Measurements from ENCODE around the gene CUL7.

CUL7 gene

GRCh38 chr6:43081043-43081442 lies 27.4 kb upstream of the CUL7 start:
- no peaks in the 10 kb centered on the region for H3K36me3 ChIP-seq (ENCODE audit: insufficient read depth, low read length)
- no peak overlapping the region for H3K9ac ChIP-seq (ENCODE audit: insufficient read length)
- H3K4me3 ChIP-seq = no peak overlapping the region
- no peak for TF ChIP-seq POLR2AphosphoS5 (IDR thresholded peaks at IDR 0.05; ENCODE audit: borderline replicate concordance, low read depth, low read length)
- DNase-seq (ENCODE audit: low read depth, low spot score) = no peak
- H3K9me3 ChIP-seq (ENCODE audit: low read depth, low read length) = no peaks in the 10 kb centered on the region
- no peak overlapping the region for H3K27ac ChIP-seq

- H3K4me3 ChIP-seq = no peak overlapping the region
- no peaks in the 10 kb centered on the region for H3K36me3 ChIP-seq (ENCODE audit: insufficient read depth, low read length)
- no peaks in the 10 kb centered on the region for H3K9me3 ChIP-seq (ENCODE audit: low read depth, low read length)
- H3K9ac ChIP-seq (ENCODE audit: insufficient read length) = no peak overlapping the region
- no peak for DNase-seq (ENCODE audit: low read depth, low spot score)
- H3K27ac ChIP-seq = no peak overlapping the region
- TF ChIP-seq FOXP2 (optimal IDR thresholded peaks at IDR 0.05; ENCODE audit: control extremely low read depth, extremely low read length, insufficient read depth) = no peak
- TF ChIP-seq EZH2 (IDR thresholded peaks at IDR 0.05) = no peak
- TF ChIP-seq POLR2AphosphoS5 (IDR thresholded peaks at IDR 0.05; ENCODE audit: borderline replicate concordance, low read depth, low read length) = no peak
Observed at GRCh38 chr6:43078691-43079090, 25.0 kb upstream of the CUL7 start.

GRCh38 chr6:43077981-43078511 lies 24.4 kb upstream of the CUL7 start:
- TF ChIP-seq POLR2AphosphoS5 (IDR thresholded peaks at IDR 0.05; ENCODE audit: borderline replicate concordance, low read depth, low read length) = no peak
- TF ChIP-seq FOXP2 (optimal IDR thresholded peaks at IDR 0.05; ENCODE audit: control extremely low read depth, extremely low read length, insufficient read depth) = no peak
- TF ChIP-seq EZH2 (IDR thresholded peaks at IDR 0.05) = no peak
- H3K9ac ChIP-seq (ENCODE audit: insufficient read length) = peak overlapping the region; percentile 39
- no peaks in the 10 kb centered on the region for H3K36me3 ChIP-seq (ENCODE audit: insufficient read depth, low read length)
- H3K9me3 ChIP-seq (ENCODE audit: low read depth, low read length) = no peaks in the 10 kb centered on the region
- peak overlapping the region; percentile 98 for H3K4me3 ChIP-seq
- H3K27ac ChIP-seq = no peak overlapping the region
- no peak for DNase-seq (ENCODE audit: low read depth, low spot score)

- no peak overlapping the region for H3K27ac ChIP-seq
- H3K9ac ChIP-seq (ENCODE audit: insufficient read length) = peak overlapping the region; percentile 92
- peak overlapping the region; percentile 98 for H3K4me3 ChIP-seq
- no peaks in the 10 kb centered on the region for H3K36me3 ChIP-seq (ENCODE audit: insufficient read depth, low read length)
- DNase-seq (ENCODE audit: low read depth, low spot score) = no peak
- H3K9me3 ChIP-seq (ENCODE audit: low read depth, low read length) = no peaks in the 10 kb centered on the region
- TF ChIP-seq FOXP2 (optimal IDR thresholded peaks at IDR 0.05; ENCODE audit: control extremely low read depth, extremely low read length, insufficient read depth) (no peak), POLR2AphosphoS5 (IDR thresholded peaks at IDR 0.05; ENCODE audit: borderline replicate concordance, low read depth, low read length) (no peak), EZH2 (IDR thresholded peaks at IDR 0.05) (no peak)
Observed at GRCh38 chr6:43077333-43077809, 23.7 kb upstream of the CUL7 start.

- Histone ChIP-seq H3K27ac (peak overlapping the region; percentile 25; the same call in 1 of the 2 replicates), H3K9ac (ENCODE audit: insufficient read length) (peak overlapping the region; percentile 92), H3K36me3 (ENCODE audit: insufficient read depth, low read length) (no peaks in the 10 kb centered on the region), H3K9me3 (ENCODE audit: low read depth, low read length) (no peaks in the 10 kb centered on the region), H3K4me3 (peak overlapping the region; percentile 98)
- TF ChIP-seq FOXP2 (optimal IDR thresholded peaks at IDR 0.05; ENCODE audit: control extremely low read depth, extremely low read length, insufficient read depth) = no peak
- no peak for TF ChIP-seq POLR2AphosphoS5 (IDR thresholded peaks at IDR 0.05; ENCODE audit: borderline replicate concordance, low read depth, low read length)
- no peak for TF ChIP-seq EZH2 (IDR thresholded peaks at IDR 0.05)
- DNase-seq (ENCODE audit: low read depth, low spot score) = no peak
Observed at GRCh38 chr6:43076464-43077332, 23.0 kb upstream of the CUL7 start.

GRCh38 chr6:43075670-43076463 lies 22.2 kb upstream of the CUL7 start, which contains the start of gene PTK7:
Gene PTK7 (plus strand): TSS chr6:43076314. CDS start chr6:43076489, 175 bp downstream.
- TF ChIP-seq FOXP2 (optimal IDR thresholded peaks at IDR 0.05; ENCODE audit: control extremely low read depth, extremely low read length, insufficient read depth) = no peak
- TF ChIP-seq POLR2AphosphoS5 (IDR thresholded peaks at IDR 0.05; ENCODE audit: borderline replicate concordance, low read depth, low read length) = peak; percentile 73
- TF ChIP-seq EZH2 (IDR thresholded peaks at IDR 0.05) = no peak
- Histone ChIP-seq H3K9ac (ENCODE audit: insufficient read length) (peak within 1 kb of the TSS; percentile 92), H3K27ac (peak within 1 kb of the TSS; percentile 78), H3K36me3 (ENCODE audit: insufficient read depth, low read length) (no peaks in the 10 kb centered on the region), H3K9me3 (ENCODE audit: low read depth, low read length) (no peaks in the 10 kb centered on the region), H3K4me3 (peak within 1 kb of the TSS; percentile 98)
- DNase-seq (ENCODE audit: low read depth, low spot score) = no peak

GRCh38 chr6:43074847-43075669 lies 21.4 kb upstream of the CUL7 start:
- H3K36me3 ChIP-seq (ENCODE audit: insufficient read depth, low read length) = no peaks in the 10 kb centered on the region
- H3K9ac ChIP-seq (ENCODE audit: insufficient read length) = peak overlapping the region; percentile 49
- H3K4me3 ChIP-seq = peak overlapping the region; percentile 78; the same call in 1 of the 2 replicates
- DNase-seq (ENCODE audit: low read depth, low spot score) = no peak
- peak overlapping the region; percentile 78 for H3K27ac ChIP-seq
- TF ChIP-seq EZH2 (IDR thresholded peaks at IDR 0.05) (no peak), FOXP2 (optimal IDR thresholded peaks at IDR 0.05; ENCODE audit: control extremely low read depth, extremely low read length, insufficient read depth) (no peak), POLR2AphosphoS5 (IDR thresholded peaks at IDR 0.05; ENCODE audit: borderline replicate concordance, low read depth, low read length) (no peak)
- no peaks in the 10 kb centered on the region for H3K9me3 ChIP-seq (ENCODE audit: low read depth, low read length)
